ENCODE data around the gene MRGPRD. TPM values are rescaled to one million over a fixed set of nuclear protein-coding genes. Genes with fewer than 3 reads are reported as not detected.

The MRGPRD gene
- total RNA-seq, 1 experiment from 2014 or later, result not detected

- DNase-seq (ENCODE audit: low read depth), result no peak
- in situ Hi-C loops (cut with HindIII; ENCODE audit: low pct_unique_long_range_greater_than_20kb, low sequenced_read_pairs), result no loop called here
Observed at GRCh38 chr11:68960294-68961071, 20.3 kb downstream of the MRGPRD start.

- in situ Hi-C loops (cut with HindIII; ENCODE audit: low pct_unique_long_range_greater_than_20kb, low sequenced_read_pairs), result no loop called here
- DNase-seq (ENCODE audit: low read depth), result no peak
Observed at GRCh38 chr11:68959465-68960293, 21.1 kb downstream of the MRGPRD start.

GRCh38 chr11:68958211-68958610 lies 22.6 kb downstream of the MRGPRD start:
- in situ Hi-C loops (cut with HindIII; ENCODE audit: low pct_unique_long_range_greater_than_20kb, low sequenced_read_pairs), result no loop called here

GRCh38 chr11:68956547-68957254 lies 24.1 kb downstream of the MRGPRD start:
- DNase-seq (ENCODE audit: low read depth), result no peak
- in situ Hi-C loops (cut with HindIII; ENCODE audit: low pct_unique_long_range_greater_than_20kb, low sequenced_read_pairs), result no loop called here

More at GRCh38 chr11:68958211-68958610, 22.6 kb downstream of the MRGPRD start:
- no peak for DNase-seq (ENCODE audit: low read depth)

- no peak for DNase-seq (ENCODE audit: low read depth)
- in situ Hi-C loops (cut with HindIII; ENCODE audit: low pct_unique_long_range_greater_than_20kb, low sequenced_read_pairs), result no loop called here
Observed at GRCh38 chr11:68956142-68956541, 24.6 kb downstream of the MRGPRD start.

GRCh38 chr11:68955607-68955958 lies 25.2 kb downstream of the MRGPRD start:
- DNase-seq (ENCODE audit: low read depth), result no peak
- in situ Hi-C loops (cut with HindIII; ENCODE audit: low pct_unique_long_range_greater_than_20kb, low sequenced_read_pairs), result no loop called here

- no peak for DNase-seq (ENCODE audit: low read depth)
- in situ Hi-C loops (cut with HindIII; ENCODE audit: low pct_unique_long_range_greater_than_20kb, low sequenced_read_pairs), result no loop called here
Observed at GRCh38 chr11:68954836-68955606, 25.8 kb downstream of the MRGPRD start.

GRCh38 chr11:68950762-68951161 lies 30.0 kb downstream of the MRGPRD start:
- DNase-seq (ENCODE audit: low read depth), result no peak
- in situ Hi-C loops (cut with HindIII; ENCODE audit: low pct_unique_long_range_greater_than_20kb, low sequenced_read_pairs), result no loop called here

- no peak for DNase-seq (ENCODE audit: low read depth)
- in situ Hi-C loops (cut with HindIII; ENCODE audit: low pct_unique_long_range_greater_than_20kb, low sequenced_read_pairs), result no loop called here
Observed at GRCh38 chr11:68950270-68950669, 30.5 kb downstream of the MRGPRD start.

GRCh38 chr11:68948935-68949334 lies 31.9 kb downstream of the MRGPRD start:
- in situ Hi-C loops (cut with HindIII; ENCODE audit: low pct_unique_long_range_greater_than_20kb, low sequenced_read_pairs), result no loop called here

GRCh38 chr11:68948496-68948895 lies 32.3 kb downstream of the MRGPRD start:
- in situ Hi-C loops (cut with HindIII; ENCODE audit: low pct_unique_long_range_greater_than_20kb, low sequenced_read_pairs), result no loop called here
- DNase-seq (ENCODE audit: low read depth), result no peak

More at GRCh38 chr11:68948935-68949334, 31.9 kb downstream of the MRGPRD start:
- no peak for DNase-seq (ENCODE audit: low read depth)

GRCh38 chr11:68947151-68947550 lies 33.6 kb downstream of the MRGPRD start:
- in situ Hi-C loops (cut with HindIII; ENCODE audit: low pct_unique_long_range_greater_than_20kb, low sequenced_read_pairs), result no loop called here

GRCh38 chr11:68946416-68947090 lies 34.2 kb downstream of the MRGPRD start:
- peak; percentile 37 for DNase-seq (ENCODE audit: low read depth)
- in situ Hi-C loops (cut with HindIII; ENCODE audit: low pct_unique_long_range_greater_than_20kb, low sequenced_read_pairs), result no loop called here

More at GRCh38 chr11:68947151-68947550, 33.6 kb downstream of the MRGPRD start:
- DNase-seq (ENCODE audit: low read depth), result no peak

- in situ Hi-C loops (cut with HindIII; ENCODE audit: low pct_unique_long_range_greater_than_20kb, low sequenced_read_pairs), result no loop called here
- DNase-seq (ENCODE audit: low read depth), result no peak
Observed at GRCh38 chr11:68942751-68943271, 38.0 kb downstream of the MRGPRD start.

- in situ Hi-C loops (cut with HindIII; ENCODE audit: low pct_unique_long_range_greater_than_20kb, low sequenced_read_pairs), result no loop called here
Observed at GRCh38 chr11:68942095-68942620, 38.6 kb downstream of the MRGPRD start.

GRCh38 chr11:68941324-68942094 lies 39.3 kb downstream of the MRGPRD start:
- no peak for DNase-seq (ENCODE audit: low read depth)
- in situ Hi-C loops (cut with HindIII; ENCODE audit: low pct_unique_long_range_greater_than_20kb, low sequenced_read_pairs), result no loop called here

More at GRCh38 chr11:68942095-68942620, 38.6 kb downstream of the MRGPRD start:
- no peak for DNase-seq (ENCODE audit: low read depth)

All from Caki2 (cell line).